ENCODE measurements around the gene COPS9.

Gene COPS9

GRCh38 chr2:240123821-240124650 lies 12.1 kb downstream of the COPS9 start:
- DNase-seq (ENCODE audit: low read depth, low spot score) = no peak
- no peak overlapping the region for H3K27ac ChIP-seq

DNA sequence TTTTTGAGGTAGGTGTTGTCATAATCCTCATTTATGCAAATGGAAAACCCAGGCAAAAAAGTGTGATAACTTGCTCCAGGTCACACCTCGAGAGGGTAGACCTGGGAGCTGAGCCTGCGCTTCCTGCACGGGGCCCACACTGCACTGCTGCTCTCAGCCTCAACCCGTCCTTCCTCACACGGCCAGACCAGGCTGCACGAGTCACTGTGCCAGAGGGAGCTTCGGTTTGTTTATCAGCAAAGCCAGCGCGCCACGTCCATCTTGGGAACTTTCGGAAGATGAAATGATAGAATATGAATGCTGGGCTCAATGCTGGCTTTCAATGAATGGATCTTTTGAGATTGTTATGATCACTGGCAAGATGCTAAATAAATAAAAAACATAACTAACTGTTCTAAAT lies 14.4 kb downstream of the COPS9 start:
- no peak for DNase-seq (ENCODE audit: low read depth, low spot score)
- no peak overlapping the region for H3K27ac ChIP-seq

DNA sequence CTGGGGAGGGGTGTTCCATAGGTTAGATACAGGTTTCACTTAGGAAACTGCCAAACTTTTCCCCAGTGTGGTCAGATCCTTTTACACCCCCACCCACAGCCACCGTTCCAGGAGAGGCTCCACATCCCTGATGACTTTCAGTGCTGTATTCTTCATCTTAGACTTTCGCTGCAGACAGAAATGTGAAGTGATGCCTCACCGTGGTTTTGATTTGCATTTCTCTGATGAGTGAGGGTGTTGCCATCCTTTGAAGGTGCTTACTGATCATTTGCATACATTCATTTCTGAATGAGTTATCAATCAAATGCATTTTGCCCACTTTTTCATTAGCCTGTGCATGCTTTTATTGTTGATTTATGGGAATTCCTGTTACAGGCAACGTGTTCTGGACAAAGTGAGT lies 14.9 kb downstream of the COPS9 start:
- H3K27ac ChIP-seq = no peak overlapping the region
- DNase-seq (ENCODE audit: low read depth, low spot score) = no peak

DNA sequence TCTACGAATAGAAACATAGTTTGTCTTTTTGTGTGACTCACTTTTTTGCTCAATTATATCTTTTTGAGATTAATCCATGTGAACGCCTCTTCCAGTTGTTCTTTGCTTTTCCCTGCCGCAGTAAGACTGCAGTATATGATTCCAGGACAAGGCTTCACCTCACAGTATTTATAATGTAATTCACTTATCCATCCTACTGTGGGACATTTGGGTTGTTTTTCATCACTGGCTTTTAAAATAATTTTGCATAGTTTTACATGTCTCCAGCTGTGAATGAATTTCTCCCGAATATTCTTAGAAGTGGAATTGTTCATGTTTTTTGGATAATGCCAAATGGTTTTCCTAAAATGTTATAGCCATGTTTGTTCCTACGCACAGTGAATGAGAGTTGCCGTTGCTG lies 21.9 kb downstream of the COPS9 start:
- no peak overlapping the region for H3K27ac ChIP-seq

GRCh38 chr2:240112914-240113690 lies 23.0 kb downstream of the COPS9 start:
- no peak overlapping the region for H3K27ac ChIP-seq
- DNase-seq (ENCODE audit: low read depth, low spot score) = no peak

More for the DNA sequence above, 21.9 kb downstream of the COPS9 start:
- DNase-seq (ENCODE audit: low read depth, low spot score) = no peak

DNA sequence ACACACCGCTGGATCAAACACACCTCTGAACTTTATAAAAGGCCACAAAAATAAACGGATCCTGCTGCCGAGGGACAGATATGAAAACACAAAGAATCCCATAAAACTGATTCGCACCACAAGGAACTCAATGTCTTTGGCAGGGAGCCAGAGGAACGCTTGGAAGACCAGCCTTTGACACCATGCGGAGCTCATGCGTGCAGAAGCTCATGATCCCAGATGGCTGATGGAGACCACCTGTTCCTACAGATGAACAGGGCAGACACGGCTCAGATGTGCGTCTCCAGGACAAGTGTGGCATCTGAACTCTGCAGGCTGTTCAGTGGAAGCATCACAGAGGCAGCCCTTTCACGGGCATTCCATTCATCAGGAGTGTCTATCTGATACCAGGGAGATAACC lies 24.9 kb downstream of the COPS9 start:
- DNase-seq (ENCODE audit: low read depth, low spot score) = no peak
- H3K27ac ChIP-seq = no peak overlapping the region

DNA sequence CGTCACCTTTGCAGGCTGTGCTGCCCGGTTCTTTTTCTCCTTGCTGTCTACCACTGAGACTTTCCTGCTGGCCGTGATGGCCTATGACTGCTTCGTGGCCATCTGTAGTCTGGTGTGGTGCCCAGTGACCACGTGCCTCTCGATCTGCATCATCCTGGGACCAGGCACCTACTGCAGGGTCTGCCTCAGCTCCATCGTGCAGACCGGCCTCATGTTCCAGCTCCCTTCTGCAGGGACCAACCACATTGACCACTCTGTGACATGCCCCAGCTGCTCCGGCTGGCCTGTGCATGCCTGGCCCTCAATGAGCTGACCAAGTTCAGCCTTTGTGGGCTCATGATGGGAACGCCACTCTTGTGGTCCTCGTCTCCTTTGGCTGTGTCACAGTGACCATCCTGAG lies 26.7 kb downstream of the COPS9 start:
- DNase-seq (ENCODE audit: low read depth, low spot score) = no peak

GRCh38 chr2:240107477-240107796 lies 28.7 kb downstream of the COPS9 start:
- H3K27ac ChIP-seq = no peak overlapping the region

More for the DNA sequence above, 26.7 kb downstream of the COPS9 start:
- no peak overlapping the region for H3K27ac ChIP-seq

GRCh38 chr2:240106765-240107476 lies 29.2 kb downstream of the COPS9 start:
- DNase-seq (ENCODE audit: low read depth, low spot score) = no peak

More at GRCh38 chr2:240107477-240107796, 28.7 kb downstream of the COPS9 start:
- DNase-seq (ENCODE audit: low read depth, low spot score) = no peak

GRCh38 chr2:240105982-240106381 lies 30.1 kb downstream of the COPS9 start:
- DNase-seq (ENCODE audit: low read depth, low spot score) = no peak

More at GRCh38 chr2:240106765-240107476, 29.2 kb downstream of the COPS9 start:
- no peak overlapping the region for H3K27ac ChIP-seq

DNA sequence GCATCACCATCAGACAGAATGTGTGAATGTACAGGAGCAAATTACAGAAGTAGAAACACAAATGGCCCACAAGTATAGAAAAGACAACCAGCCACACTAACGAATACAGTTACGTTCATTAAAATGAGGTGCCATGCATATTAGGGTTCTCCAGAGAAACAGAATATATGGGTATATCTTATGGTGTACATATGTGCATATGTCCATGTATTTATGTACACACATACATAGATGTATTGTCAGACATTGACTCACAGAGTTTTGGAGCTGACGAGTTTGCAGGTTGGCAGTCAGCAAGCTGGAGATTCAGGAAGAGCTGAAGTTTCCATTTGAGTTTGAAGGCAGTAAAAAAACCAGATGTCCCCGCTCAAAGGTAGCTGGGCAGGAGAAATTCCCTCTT lies 33.0 kb downstream of the COPS9 start:
- no peak for DNase-seq (ENCODE audit: low read depth, low spot score)
- no peak overlapping the region for H3K27ac ChIP-seq

More at GRCh38 chr2:240105982-240106381, 30.1 kb downstream of the COPS9 start:
- no peak overlapping the region for H3K27ac ChIP-seq

DNA sequence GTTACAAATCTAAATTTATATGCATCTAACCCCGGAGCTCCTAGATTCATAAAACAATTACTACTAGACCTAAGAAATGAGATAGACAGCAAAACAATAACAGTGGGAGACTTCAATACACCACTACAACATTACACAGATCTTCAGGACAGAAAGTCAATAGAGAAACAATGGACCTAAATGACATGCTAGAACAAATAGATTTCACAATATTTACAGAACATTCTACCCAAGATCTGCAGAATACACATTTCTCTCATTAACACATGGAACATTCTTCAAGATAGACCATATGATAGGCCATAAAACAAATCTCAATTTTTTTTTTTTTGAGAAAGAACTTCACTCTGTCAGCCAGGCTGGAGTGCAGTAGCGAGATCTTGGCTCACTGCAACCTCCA lies 37.8 kb downstream of the COPS9 start:
- no peak overlapping the region for H3K27ac ChIP-seq
- no peak for DNase-seq (ENCODE audit: low read depth, low spot score)

DNA sequence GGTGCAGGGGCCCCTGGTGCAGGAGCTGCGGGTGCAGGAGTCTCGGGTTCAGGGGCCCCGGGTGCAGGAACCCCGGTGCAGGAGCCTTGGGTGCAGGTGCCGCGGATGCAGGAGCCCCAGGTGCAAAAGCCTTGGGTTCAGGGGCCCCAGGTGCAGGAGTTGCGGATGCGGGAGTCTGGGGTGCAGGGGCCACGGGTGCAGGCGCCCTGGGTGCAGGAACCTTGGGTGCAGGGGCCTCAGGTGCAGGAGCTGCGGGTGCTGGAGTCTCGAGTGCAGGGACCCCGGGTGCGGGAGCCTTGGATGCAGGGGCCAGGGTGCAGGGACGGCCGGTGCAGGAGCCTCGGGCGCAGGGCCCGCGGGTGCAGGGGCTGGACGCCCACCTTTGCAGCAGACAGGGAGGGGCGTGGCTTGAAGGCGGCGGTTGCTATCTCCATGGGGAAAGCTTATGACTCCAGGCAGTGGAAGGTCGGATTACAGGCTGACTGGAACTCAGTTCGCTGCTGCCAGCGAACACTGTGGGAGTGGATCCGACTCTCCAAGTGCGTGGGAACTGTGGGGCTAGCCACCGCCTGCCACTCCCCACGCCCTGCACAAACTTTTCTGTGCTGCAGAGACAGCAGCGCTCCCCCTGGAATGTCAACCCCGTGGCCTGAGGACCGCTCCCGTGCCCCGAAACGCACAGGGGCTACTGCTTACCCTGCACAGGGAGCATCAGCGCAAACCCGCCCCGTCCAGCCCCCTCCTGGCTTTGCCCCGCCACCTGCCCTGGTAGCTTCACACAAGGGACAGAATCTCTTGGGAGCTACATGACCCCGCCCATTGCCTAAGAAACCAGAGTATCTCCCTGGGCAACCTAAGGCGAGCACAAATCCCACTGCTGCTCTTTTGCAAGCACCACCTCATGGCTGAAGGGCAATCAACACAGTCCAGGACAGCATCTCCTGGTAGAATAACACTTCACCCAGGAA lies 40.3 kb downstream of the COPS9 start:
- DNase-seq (ENCODE audit: low read depth, low spot score) = no peak
- H3K27ac ChIP-seq = no peak overlapping the region

GRCh38 chr2:240089306-240089705 lies 46.8 kb downstream of the COPS9 start:
- no peak overlapping the region for H3K27ac ChIP-seq
- no peak for DNase-seq (ENCODE audit: low read depth, low spot score)

- no peak for DNase-seq (ENCODE audit: low read depth, low spot score)
- H3K27ac ChIP-seq = no peak overlapping the region
Measured at GRCh38 chr2:240086563-240086962, 49.5 kb downstream of the COPS9 start.
